Fibroblast of the conjunctiva (primary cell): ENCODE results near the gene DHRS7B.
"Not testable (repeated sequence)": the region's sequence is repeated elsewhere in the genome, so short reads cannot be mapped to it uniquely, and the experiment has no call there.

ENCODE experiments used
- DNase-seq: peaks from one replicate; pipeline ENCODE4 v3.0.0-alpha.2; 2010; ENCODE audit warnings: low read depth

Gene DHRS7B

DNA sequence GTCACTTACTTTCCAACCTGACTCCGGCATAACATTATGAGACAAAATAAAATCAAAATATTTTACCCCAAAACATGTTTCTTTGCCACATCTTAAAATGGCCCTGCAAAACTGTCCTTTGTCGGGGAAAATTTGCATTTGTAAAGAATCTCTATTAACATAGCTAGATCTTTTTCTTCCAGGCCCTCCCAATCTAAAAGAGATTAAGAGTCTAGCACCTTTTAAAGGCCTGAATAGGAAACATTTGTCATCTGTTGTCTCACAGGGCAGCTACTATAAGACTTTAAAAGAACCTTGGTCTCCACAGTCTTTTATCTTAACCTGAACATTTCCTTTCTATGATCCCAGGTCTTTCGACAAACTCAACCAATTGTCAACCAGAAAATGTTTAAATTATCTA, 18.1 kb upstream of the DHRS7B start:
- no peak for DNase-seq

DNA sequence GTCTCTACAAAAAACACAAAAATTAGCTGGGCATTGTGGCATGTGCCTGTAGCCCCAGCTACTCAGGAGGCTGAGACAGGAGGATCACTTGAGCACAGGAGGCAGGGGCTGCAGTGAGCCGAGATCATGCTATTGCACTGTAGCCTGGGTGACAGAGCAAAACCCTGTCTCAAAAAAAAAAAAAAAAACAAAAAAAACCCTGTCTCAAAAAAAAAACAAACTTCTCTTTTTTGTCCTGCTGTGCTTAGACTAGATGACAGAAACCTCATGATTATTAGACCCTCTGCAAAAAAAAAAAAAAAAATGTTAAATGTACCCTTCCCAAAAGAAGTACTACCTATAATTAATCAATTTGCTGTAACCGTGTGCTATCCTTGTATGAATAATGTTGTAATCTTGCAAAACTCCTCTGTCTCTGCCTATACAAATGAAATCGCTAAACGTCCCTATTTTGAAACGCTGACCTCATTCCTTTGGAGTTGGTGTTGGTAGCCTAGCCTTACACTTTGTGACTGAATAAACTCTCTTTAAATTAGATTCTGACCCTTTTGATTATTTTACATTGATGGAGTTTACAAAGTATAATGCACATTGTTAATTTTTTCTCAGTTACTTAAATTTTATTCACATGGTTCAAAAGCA, 13.6 kb upstream of the DHRS7B start:
- DNase-seq, result no peak

- DNase-seq, result no peak
These were observed 13.0 kb upstream of the DHRS7B start for GRCh38 chr17:21113716-21114115.

- not testable (repeated sequence) for DNase-seq
These were observed 12.0 kb upstream of the DHRS7B start for GRCh38 chr17:21114791-21115190.

DNA sequence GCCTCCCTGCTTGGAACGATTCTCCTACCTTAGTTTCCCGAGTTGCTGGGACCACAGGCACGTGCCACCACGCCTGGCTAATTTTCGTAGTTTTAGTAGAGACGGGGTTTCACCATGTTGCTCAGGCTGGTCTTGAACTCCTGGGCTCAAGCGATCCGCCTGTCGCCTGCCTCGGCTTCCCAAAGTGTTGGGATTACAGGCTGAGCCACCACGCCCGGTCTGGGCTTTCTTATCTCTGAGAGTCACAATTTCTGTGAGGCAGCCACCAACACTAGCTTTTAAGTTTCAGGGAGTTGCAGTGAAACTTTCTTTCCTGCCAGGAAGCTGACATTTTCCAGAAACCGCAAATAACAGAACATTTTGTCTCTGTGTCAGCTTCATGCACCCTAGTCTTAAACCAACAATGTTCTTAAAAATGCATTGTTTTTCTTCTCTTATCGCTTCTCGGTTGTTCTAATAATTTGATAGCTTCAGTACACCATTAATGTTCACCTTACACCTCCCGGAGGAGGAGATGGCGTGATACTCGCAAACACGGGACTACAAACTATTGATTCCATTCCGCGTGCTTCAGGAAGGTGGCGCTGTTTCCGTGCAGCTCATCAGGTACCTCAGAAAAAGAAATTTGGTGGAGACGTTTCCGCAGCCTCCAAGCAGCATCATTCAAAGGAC, 7.4 kb upstream of the DHRS7B start:
- no peak for DNase-seq

DNA sequence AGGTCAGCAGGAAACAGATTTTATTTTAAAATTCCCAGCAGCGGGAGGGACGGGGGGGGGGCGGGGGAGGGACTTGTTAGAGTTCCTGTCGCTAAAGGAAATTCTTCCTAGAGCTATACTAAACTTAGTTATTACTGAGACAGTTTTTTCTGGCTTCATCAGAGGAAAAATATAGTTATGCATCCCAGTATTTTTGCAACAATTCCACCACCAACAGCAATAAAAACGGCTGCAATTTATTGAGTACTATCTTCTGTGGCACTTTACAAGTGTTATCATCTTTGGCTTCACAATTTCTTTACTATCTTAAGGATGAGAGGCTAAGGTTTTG, 6.9 kb upstream of the DHRS7B start:
- no peak for DNase-seq

- no peak for DNase-seq
These were observed 2.7 kb upstream of the DHRS7B start for GRCh38 chr17:21124086-21124485.

GRCh38 chr17:21124517-21124916, 2.2 kb upstream of the DHRS7B start:
- DNase-seq, result not testable (repeated sequence)

GRCh38 chr17:21125862-21126261, 902 bp upstream of the DHRS7B start:
- DNase-seq, result no peak

- no peak for DNase-seq
These were observed 829 bp downstream of the DHRS7B start for GRCh38 chr17:21127509-21128077.

DNA sequence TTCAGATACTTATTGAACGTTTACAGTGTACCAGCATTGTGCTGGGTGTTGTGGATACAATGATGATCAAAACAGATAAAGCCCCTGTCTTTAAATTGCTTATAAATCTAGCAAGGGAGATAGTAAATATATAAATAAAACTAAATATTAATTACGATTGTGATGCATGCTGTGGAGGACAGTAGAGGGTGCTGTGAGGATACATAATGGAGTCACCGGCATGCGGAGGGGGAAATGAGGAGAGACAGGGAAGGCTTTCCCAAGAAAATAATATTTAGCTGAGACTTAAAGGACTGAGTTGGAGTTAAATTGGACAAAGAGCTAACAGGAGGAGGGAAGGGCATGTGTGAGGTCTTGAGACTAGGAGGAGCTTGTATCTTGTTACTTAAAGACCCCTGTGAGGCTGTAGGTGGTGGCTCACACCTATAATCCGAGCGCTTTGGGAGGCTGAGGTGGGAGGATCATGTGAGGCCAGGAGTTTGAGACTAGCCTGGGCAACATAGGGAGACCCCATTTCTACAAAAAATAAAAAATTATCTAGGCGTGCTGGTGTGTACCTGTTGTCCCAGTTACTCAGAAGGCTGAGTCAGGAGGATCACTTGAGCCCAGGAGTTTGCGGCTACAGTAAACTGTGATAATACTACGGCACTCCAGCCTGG, 2.4 kb downstream of the DHRS7B start:
- peak; percentile 32 for DNase-seq

- DNase-seq, result no peak
These were observed 4.4 kb downstream of the DHRS7B start for GRCh38 chr17:21131137-21131536.

- no peak for DNase-seq
These were observed 5.7 kb downstream of the DHRS7B start for GRCh38 chr17:21132428-21132827.

GRCh38 chr17:21134559-21134958, 7.8 kb downstream of the DHRS7B start:
- DNase-seq, result no peak

GRCh38 chr17:21140911-21141310, 14.1 kb downstream of the DHRS7B start:
- DNase-seq, result no peak

DNA sequence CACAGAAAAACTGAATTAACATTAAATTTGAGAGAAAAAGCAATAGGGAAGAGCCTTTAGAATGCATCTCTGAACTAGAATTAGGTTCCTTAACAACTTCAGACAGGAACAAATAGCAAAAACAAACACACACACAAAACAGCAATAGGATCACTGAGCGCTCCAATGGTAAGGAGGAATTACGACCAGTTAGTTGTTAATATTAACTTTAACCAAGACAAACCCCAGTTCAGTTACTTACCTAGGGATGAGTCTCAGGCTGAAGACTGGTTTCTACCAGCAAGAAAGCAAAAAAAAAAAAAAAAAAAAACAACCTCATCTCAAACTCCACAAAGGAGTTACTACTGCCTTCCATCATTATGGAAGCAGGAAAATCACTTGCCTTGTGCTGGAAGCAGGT, 14.6 kb downstream of the DHRS7B start:
- no peak for DNase-seq

GRCh38 chr17:21142065-21142464, 15.3 kb downstream of the DHRS7B start:
- DNase-seq, result not testable (repeated sequence)

GRCh38 chr17:21143695-21144094, 16.9 kb downstream of the DHRS7B start:
- no peak for DNase-seq

DNA sequence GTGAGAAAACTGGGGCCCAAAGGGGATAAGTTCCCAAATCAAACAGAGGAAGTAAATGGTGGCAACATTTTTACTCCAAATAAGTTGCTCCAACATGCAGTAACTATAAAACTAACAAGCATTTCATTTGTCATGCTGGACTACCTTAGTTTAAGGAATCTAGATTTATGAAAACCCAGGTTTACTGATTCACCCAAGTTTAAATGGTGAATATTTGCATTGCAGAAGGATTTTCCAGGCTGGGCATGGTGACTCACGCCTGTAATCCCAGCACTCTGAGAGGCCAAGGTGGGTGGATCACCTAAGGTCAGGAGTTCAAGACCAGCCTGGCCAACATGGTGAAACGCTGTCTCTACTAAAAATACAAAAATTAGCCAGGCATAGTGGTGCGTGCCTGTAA, 17.5 kb downstream of the DHRS7B start:
- not testable (repeated sequence) for DNase-seq

GRCh38 chr17:21146362-21147015, 19.7 kb downstream of the DHRS7B start:
- DNase-seq, result no peak

DNA sequence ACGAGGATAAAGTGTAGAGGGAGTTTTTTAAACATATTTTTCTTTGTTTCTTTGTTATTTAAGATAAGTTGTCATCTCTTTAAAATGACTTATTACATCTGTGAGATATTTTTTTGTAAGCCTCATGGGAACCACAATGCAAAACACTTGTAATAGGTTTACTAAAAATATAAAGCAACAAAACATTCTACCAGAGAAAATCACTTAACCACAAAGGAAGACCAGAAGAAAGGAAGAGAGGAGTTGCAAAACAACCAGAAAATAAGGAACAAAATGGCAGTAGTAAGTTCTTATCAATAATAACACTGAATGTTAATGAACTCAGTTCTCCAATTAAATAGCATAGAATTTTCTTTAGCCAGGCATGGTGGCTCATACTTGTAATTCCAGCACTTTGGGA, 22.9 kb downstream of the DHRS7B start:
- DNase-seq, result no peak

DNA sequence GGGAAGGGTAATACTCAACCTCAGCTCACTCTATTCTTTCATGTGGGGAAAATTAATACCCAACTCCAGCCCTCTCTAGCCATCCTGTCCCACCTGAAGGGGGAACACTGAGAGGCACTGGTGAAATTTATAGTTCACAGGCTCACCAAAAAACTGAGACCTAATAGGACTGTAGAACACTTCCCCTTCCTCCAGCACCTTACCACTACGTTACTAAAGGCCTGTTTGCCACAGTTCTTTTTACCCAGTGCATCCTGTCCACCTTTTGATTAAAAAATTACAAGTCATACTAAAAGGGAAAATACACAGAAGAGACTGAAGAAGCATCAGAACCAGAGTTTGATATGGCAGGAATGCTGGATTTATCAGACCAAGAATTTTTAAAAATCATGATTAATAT, 26.0 kb downstream of the DHRS7B start:
- DNase-seq, result no peak
